Bronchial epithelial cell (primary cell): ENCODE results near the gene NCMAP. TPM values are rescaled to one million over a fixed set of nuclear protein-coding genes. Genes with fewer than 3 reads are reported as not detected.

ENCODE experiments used
- DNase-seq: peaks from one replicate; pipeline ENCODE4 v3.0.0-alpha.2; 2010; ENCODE audit warnings: low read depth
- FAIRE-seq: peaks from 2 replicates; lab custom pipeline; 2011; peaks lifted over from hg19 to GRCh38; lab: Jason Lieb, UNC
- H3K27me3 ChIP-seq: 2 replicates; pipeline ENCODE4 v1.5.1; 2011; ENCODE audit warnings: low read length; ENCODE audit not compliant: control insufficient read depth, insufficient read depth
- H3K36me3 ChIP-seq: 2 replicates; pipeline ENCODE4 v1.5.1; 2011; ENCODE audit warnings: low read length; ENCODE audit not compliant: control insufficient read depth, insufficient read depth
- H3K4me3 ChIP-seq: 2 replicates; pipeline ENCODE4 v1.5.1; 2011; ENCODE audit warnings: mild to moderate bottlenecking, low read depth, low read length, control low read depth
- CTCF ChIP-seq: IDR thresholded peaks from 2 replicates; pipeline ENCODE4 v1.5.1; 2011; ENCODE audit warnings: mild to moderate bottlenecking, moderate library complexity, low read length, control low read depth, inconsistent platforms; ENCODE audit not compliant: insufficient read depth, severe bottlenecking
- total RNA-seq: library from RNA; depleted of rRNA; stranded (reverse); fragments of >200 nt; gene quantifications from 2 replicates; pipeline ENCODE4 v1.2.1, GENCODE V29; 2014

NCMAP gene, protein sequence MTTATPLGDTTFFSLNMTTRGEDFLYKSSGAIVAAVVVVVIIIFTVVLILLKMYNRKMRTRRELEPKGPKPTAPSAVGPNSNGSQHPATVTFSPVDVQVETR
- total RNA-seq, result 0.13 TPM in 1 of 2 replicates, not detected in the other

DNA sequence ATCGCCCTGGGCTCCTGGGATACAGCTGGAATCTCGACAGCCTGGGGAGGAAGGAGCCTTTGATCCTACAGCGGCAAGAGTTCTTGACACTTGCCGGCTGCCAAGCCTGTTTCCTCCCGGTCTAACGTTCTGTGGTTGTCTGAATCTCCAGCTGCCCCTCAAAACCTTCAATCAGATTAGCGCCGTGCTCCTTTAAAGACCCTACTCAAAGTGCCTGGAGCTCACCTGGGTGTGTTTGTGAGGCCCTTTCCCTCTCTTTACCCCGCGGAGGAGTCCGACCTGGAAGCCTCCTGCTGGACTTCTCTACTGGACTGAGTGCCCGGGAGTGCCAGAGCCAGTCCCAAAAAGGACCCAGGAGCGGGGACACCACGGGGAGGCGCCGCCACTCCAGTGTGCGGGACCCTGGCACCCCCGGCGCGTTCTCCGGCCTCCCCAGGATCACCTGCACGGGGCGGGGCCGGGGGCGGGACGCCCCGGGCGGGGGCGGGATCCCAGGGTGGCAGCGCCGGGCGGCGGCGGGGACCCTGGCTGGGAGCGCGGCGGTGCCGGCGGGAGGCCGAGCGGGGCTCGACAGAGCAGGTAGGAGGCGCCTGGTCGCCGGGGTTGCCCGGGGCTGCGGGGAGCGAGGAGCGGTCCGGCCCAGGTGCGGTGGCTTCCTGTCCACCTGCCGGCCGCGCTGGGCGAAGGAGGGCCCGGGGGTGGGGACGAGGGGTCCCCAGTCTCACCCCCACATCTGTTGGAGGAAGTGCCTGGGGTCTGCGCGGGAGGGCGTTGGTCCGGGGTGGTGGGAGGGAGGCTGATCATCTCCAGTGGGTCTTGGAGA is at the start of gene NCMAP:
Gene NCMAP (plus strand): TSS at position 497 of the 823 bp plus-strand sequence. CDS start 39,344 bp downstream, outside the sequence.
- H3K36me3 ChIP-seq, result no peaks in the 10 kb centered on the region
- peaks cover 1% of the 10 kb centered on the region for H3K27me3 ChIP-seq
- no peak for DNase-seq
- no peak for FAIRE-seq
- peak within 1 kb of the TSS; percentile 30 for H3K4me3 ChIP-seq
- TF ChIP-seq CTCF, result no peak

GRCh38 chr1:24506691-24507381 is 49.1 kb upstream of the NCMAP start:
- no peaks in the 10 kb centered on the region for H3K27me3 ChIP-seq
- no peak for DNase-seq
- no peaks in the 10 kb centered on the region for H3K36me3 ChIP-seq
- H3K4me3 ChIP-seq, result no peak overlapping the region
- TF ChIP-seq CTCF, result no peak
- FAIRE-seq, result no peak

DNA sequence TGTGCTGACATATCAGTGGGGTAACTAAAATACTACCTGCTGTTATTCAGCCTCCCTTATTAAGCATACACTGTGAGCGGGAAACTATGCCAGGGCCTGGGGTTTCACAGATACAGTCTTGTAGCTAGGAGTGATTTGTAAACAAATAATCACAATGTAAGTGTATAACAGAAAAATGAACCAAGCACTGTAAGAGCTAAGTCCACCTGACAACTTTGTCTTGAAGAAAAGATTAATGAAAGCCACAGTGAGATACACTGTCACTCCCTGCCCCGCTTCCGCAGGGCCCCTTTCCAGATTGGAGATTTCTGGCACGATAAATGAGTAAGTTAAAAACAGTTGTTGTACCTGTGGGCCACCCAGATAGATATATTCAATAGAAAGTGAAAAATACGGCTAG is 48.5 kb upstream of the NCMAP start:
- H3K36me3 ChIP-seq, result no peaks in the 10 kb centered on the region
- H3K27me3 ChIP-seq, result no peaks in the 10 kb centered on the region
- DNase-seq, result no peak
- TF ChIP-seq CTCF, result no peak
- no peak overlapping the region for H3K4me3 ChIP-seq
- no peak for FAIRE-seq

DNA sequence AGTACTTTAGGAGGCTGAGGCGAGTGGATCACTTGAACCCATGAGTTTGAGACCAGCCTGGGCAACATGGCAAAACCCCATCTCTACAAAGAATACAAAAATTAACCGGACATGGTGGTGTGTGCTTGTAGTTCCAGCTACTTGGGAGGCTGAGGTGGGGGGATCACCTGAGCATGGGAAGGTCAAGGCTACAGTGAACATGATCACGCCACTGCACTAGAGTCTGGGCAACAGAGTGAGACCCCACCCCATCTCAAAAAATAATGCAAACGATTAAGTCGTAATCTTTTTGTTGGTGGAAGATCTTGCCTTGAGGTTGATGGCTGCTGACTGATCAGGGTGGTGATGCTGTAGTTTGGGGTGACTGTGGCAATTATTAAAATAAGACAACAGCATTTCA is 47.0 kb upstream of the NCMAP start:
- no peak for TF ChIP-seq CTCF
- no peak overlapping the region for H3K4me3 ChIP-seq
- FAIRE-seq (no peak), DNase-seq (no peak)
- H3K36me3 ChIP-seq, result no peaks in the 10 kb centered on the region
- H3K27me3 ChIP-seq, result no peaks in the 10 kb centered on the region

DNA sequence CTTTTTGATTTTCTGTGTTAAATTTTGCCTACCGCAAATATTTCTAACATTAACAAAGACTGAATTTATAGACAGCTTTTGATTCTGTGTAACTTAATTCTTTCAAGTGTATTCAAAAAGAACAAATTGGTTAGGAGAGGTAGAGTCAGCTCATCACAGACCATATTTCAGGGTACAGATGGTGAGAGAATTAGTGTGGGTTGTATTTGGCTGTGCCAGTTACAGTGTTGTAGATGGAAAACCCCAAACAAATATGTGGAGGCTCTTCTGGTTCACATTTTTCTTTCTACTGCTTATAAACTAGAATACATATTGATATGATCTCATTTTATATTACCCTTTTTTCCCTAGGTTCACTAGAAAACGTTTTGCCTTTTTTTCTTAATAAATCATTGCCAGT is 42.2 kb upstream of the NCMAP start:
- DNase-seq, result no peak

More for the DNA sequence above, 42.2 kb upstream of the NCMAP start:
- no peak overlapping the region for H3K4me3 ChIP-seq
- no peaks in the 10 kb centered on the region for H3K36me3 ChIP-seq
- no peak for TF ChIP-seq CTCF
- no peak for FAIRE-seq
- no peaks in the 10 kb centered on the region for H3K27me3 ChIP-seq
